ENCODE data around the gene COQ2.

COQ2 gene

DNA sequence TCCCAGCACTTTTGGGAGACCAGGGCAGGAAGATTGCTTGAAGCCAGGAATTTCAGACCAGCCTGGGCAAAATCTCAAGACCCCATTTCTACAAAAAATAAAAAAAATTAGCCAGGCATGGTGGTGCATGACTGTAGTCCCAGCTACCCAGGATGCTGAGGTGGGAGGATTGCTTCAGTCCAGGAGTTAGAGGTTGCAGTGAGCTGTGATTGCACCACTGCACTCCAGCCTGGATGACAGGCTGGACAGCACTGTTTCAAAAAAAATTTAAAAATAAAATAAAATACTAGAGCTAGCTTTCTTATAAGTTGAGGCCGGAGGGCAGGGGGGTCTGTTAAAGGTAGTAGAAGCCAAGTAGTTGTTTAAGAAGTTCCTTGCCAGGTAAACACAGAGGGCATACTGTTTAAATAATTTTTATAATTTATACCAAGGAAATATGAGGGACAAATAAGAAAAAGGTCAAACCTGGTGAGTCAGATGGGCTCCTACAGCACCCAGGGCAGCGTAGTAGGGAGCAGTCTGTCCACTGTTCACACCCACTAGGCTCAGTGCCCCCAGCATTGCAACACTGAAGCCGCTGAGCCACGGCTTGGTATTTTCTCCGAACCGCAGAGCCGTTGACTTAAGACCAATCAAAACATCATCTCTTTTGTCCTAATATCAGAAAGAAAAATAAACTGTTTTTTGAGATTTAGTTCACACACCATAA, 17.3 kb downstream of the COQ2 start:
- no peak for DNase-seq (ENCODE audit: low spot score)
- TF ChIP-seq, protein P1, sequence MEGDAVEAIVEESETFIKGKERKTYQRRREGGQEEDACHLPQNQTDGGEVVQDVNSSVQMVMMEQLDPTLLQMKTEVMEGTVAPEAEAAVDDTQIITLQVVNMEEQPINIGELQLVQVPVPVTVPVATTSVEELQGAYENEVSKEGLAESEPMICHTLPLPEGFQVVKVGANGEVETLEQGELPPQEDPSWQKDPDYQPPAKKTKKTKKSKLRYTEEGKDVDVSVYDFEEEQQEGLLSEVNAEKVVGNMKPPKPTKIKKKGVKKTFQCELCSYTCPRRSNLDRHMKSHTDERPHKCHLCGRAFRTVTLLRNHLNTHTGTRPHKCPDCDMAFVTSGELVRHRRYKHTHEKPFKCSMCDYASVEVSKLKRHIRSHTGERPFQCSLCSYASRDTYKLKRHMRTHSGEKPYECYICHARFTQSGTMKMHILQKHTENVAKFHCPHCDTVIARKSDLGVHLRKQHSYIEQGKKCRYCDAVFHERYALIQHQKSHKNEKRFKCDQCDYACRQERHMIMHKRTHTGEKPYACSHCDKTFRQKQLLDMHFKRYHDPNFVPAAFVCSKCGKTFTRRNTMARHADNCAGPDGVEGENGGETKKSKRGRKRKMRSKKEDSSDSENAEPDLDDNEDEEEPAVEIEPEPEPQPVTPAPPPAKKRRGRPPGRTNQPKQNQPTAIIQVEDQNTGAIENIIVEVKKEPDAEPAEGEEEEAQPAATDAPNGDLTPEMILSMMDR (IDR thresholded peaks at IDR 0.05; ENCODE audit: extremely low read depth, missing control alignments), result no peak

DNA sequence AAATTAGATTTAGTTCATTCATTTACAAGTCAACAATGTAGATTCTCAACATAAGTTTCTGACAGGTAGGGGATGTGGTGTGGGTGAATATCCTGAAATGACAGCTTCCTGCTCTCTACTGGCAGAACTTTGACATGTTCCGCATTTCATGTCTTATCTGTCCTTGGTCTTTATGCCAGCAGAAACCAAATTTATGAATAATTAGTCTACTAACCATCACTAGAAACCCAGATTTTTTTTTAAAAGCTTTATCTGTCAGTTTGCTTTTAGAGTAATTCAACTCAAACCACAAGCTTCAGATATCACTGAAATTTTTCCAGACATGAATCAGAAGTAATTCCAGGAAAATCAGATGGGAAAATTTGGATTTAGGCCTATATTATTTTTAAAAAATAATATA, 17.9 kb downstream of the COQ2 start:
- DNase-seq (ENCODE audit: low spot score), result no peak
- TF ChIP-seq, protein P1 (IDR thresholded peaks at IDR 0.05; ENCODE audit: extremely low read depth, missing control alignments), result no peak

DNA sequence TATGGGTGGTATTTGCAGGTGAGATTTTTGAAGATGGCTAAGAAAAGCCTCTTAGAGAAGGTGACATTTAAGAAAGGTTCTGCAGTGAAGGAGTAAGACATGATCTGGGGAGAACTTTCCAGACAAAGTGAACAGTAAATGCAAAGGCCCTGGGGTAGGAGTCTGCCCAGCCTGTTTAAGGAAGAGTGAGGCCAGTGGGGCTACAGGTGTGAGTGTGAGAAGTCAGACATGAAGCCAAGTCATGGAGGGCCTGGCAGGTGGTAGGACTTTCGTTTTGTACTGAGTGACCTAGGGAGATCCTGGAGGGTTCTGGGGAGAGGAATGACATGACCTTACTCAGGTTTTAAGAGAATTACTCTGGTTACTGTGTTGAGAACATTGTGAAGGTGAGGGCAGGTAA, 21.5 kb downstream of the COQ2 start:
- TF ChIP-seq, protein P1 (IDR thresholded peaks at IDR 0.05; ENCODE audit: extremely low read depth, missing control alignments), result no peak
- DNase-seq (ENCODE audit: low spot score), result no peak

DNA sequence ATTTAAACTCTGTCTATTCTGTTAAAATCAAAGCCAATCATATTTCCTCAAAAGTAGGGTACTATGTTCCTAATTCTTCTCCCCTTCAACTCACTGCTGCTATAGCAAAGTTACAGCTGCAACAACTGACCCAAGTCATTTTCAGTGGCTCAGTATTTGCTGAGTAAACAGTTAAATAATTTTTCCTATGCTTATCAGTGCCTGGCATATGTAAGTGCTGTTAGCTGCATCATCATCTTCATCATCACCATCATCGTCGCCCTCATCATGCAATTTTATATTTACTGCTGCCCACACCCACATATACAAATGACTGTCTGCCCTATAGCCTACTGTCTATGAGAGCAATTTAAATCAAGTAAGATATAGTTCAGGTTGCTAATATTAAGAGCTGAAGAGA, 21.9 kb downstream of the COQ2 start:
- DNase-seq (ENCODE audit: low spot score), result no peak
- TF ChIP-seq, protein P1 (IDR thresholded peaks at IDR 0.05; ENCODE audit: extremely low read depth, missing control alignments), result no peak

DNA sequence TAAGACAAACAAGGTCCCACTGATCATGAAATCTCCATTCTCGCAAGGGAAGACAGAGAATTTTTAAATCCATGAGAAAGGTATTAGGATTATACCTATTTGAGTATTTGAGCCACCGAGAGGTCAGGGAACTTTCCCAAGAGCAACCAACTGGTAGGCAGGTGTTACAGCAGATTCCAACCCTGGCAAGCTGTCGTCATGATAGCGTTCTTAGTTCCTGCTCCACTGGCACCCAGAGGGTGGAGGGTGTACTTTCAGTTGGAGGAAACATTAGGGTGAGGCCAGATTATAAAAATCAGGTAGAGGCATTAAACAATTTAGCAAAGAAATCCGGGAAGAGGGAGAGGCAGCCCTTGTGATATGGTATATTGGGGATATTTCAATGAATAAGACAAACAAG, 23.3 kb downstream of the COQ2 start:
- DNase-seq (ENCODE audit: low spot score), result no peak
- TF ChIP-seq, protein P1 (IDR thresholded peaks at IDR 0.05; ENCODE audit: extremely low read depth, missing control alignments), result no peak

DNA sequence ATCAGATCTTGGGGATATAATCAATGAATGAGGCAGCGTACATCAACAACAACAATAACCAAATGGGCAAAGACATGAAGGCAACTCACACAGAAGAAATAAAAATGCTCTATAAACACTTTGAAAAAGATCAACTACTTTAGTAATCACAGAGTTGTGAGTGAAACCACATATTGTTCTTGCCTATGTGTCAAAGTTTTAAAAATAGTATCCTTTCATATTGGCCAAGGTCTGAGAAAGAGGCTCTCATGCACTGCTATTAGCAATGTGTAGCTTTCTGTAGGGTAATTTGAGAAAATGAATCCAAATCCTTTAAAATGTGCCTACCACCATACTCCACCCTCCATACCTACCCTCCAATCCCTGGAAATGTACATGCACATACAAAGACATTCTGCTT, 25.0 kb downstream of the COQ2 start:
- TF ChIP-seq, protein P1 (IDR thresholded peaks at IDR 0.05; ENCODE audit: extremely low read depth, missing control alignments), result no peak
- no peak for DNase-seq (ENCODE audit: low spot score)

DNA sequence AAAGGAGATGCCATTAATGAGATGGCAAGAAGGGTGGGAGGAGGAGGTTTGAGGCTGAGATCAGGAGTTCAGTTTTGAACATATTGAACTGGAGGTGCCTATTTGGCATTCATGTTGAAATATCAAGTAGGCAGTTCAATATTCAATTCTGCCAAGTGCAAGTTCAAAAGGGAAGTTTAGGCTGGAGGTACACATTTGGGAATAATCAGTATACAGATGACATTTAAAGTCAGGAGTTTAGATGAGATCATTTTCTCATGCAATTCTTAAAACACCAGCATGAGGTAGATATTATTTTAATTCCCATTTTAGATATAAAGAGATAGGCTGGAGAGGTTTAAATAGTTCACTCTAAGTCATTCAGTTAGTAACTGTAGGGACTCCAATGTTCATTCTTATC, 26.1 kb downstream of the COQ2 start:
- TF ChIP-seq, protein P1 (IDR thresholded peaks at IDR 0.05; ENCODE audit: extremely low read depth, missing control alignments), result no peak
- DNase-seq (ENCODE audit: low spot score), result no peak

Data from GM20000 (cell line).